K562 (cell line): ENCODE data around the gene PTBP3. TPM values are rescaled to one million over a fixed set of nuclear protein-coding genes. Genes with fewer than 3 reads are reported as not detected.

Experiments used
- ADNP ChIP-seq: fragments of 200-800 bp; sonication (Bioruptor generic); IDR thresholded peaks from 2 replicates; pipeline ENCODE4 v1.6.1; 2016; ENCODE audit warnings: missing genetic modification characterization, missing compliant biosample characterization
- CCNT2 ChIP-seq: IDR thresholded peaks from 2 replicates; pipeline ENCODE4 v1.6.1; 2011; ENCODE audit warnings: borderline replicate concordance, low read depth, mild to moderate bottlenecking, moderate library complexity, mixed read lengths, low read length; ENCODE audit not compliant: insufficient read length; ENCODE audit errors: extremely low read depth
- CXXC5 ChIP-seq: fragments of 250-450 bp; sonication (Bioruptor Pico); IDR thresholded peaks from 2 replicates; pipeline ENCODE4 v1.8.0; 2022; ENCODE audit warnings: inconsistent platforms, mild to moderate bottlenecking, moderate library complexity
- DMBX1 ChIP-seq: fragments of 250-450 bp; sonication (Bioruptor Pico); IDR thresholded peaks from 2 replicates; pipeline ENCODE4 v1.8.0; 2022; ENCODE audit warnings: inconsistent platforms, mild to moderate bottlenecking, moderate library complexity, borderline replicate concordance
- EP300 ChIP-seq: IDR thresholded peaks from 2 replicates; pipeline ENCODE4 v1.6.1; 2012; ENCODE audit warnings: low read length, improper control_type of control experiment
- FOXA3 ChIP-seq, 2 experiments: fragments of 450-650 bp in 1 of 2; sonication (generic) in 1 of 2; formaldehyde crosslinking; IDR thresholded peaks in 1 of 2; conservative IDR thresholded peaks in 1 of 2; 2 replicates each; pipeline versions ENCODE4 v1.4.0 to v1.8.0; 2020 to 2022; ENCODE audit warnings: mild to moderate bottlenecking in 2 of 2, missing genetic modification reagents in 1 of 2
- MBD2 ChIP-seq: sonication (generic); IDR thresholded peaks from 2 replicates; pipeline ENCODE4 v1.6.1; 2016; ENCODE audit warnings: low read depth, borderline replicate concordance
- PRPF4 ChIP-seq: fragments of 200-400 bp; formaldehyde crosslinking; IDR thresholded peaks from one replicate; pipeline ENCODE4 v1.6.1; 2017; ENCODE audit warnings: low read length, low read depth, mild to moderate bottlenecking; ENCODE audit not compliant: insufficient read depth, poor library complexity, severe bottlenecking
- RB1 ChIP-seq: fragments of 450-650 bp; IDR thresholded peaks from 2 replicates; pipeline ENCODE4 v1.6.1; 2017; ENCODE audit warnings: low read depth, mild to moderate bottlenecking
- RBM25 ChIP-seq: fragments of 200-400 bp; formaldehyde crosslinking; IDR thresholded peaks from 2 replicates; pipeline ENCODE4 v1.6.1; 2018; ENCODE audit warnings: low read length, low read depth, moderate library complexity; ENCODE audit not compliant: severe bottlenecking
- THAP12 ChIP-seq: fragments of 250-450 bp; sonication (Bioruptor Pico); IDR thresholded peaks from 2 replicates; pipeline ENCODE4 v1.9.0; 2021; ENCODE audit warnings: mild to moderate bottlenecking, inconsistent platforms
- TRIM24 ChIP-seq, 2 experiments: fragments of 450-650 bp; IDR thresholded peaks; 2 replicates each; pipeline ENCODE4 v1.6.1; 2016
- ZBTB40 ChIP-seq, 2 experiments: fragments of 450-650 bp in 1 of 2; sonication (generic) in 1 of 2; formaldehyde crosslinking in 1 of 2; IDR thresholded peaks; 2 replicates each; pipeline versions ENCODE4 v1.7.1 to v1.9.0; 2016 to 2022; ENCODE audit warnings: inconsistent platforms in 1 of 2, mild to moderate bottlenecking in 1 of 2, missing genetic modification reagents in 1 of 2
- ZNF263 ChIP-seq: sonication (generic); formaldehyde crosslinking; IDR thresholded peaks from 2 replicates; pipeline ENCODE4 v1.8.0; 2022; ENCODE audit warnings: mild to moderate bottlenecking, missing genetic modification reagents, borderline replicate concordance
- ZNF444 ChIP-seq: fragments of 250-450 bp; sonication (Bioruptor Pico); IDR thresholded peaks from 2 replicates; pipeline ENCODE4 v1.4.0; 2020; ENCODE audit warnings: mild to moderate bottlenecking, moderate library complexity
- polyA plus RNA-seq, 8 experiments: library from polyadenylated mRNA; depleted of rRNA in 4 of 8; stranded (reverse) in 5 of 8; unstranded in 3 of 8; fragments of >200 nt; fragmentation: Nextera tagmentation in 2 of 8; fragmentation: Illumina TruSeq in 1 of 8; extraction: Ambion mirVana in 2 of 8; extraction: Trizol in 1 of 8; gene quantifications; 2 replicates each; pipeline versions ENCODE4 v1.2.1 to v1.2.3, GENCODE V29; 2011 to 2014; ENCODE audit warnings: inconsistent platforms in 1 of 8, missing spikeins in 1 of 8
- total RNA-seq, 7 experiments: library from RNA; depleted of rRNA in 6 of 7; stranded (reverse); fragments of >200 nt in 6 of 7; fragmentation: Illumina TruSeq in 2 of 7; extraction: Trizol in 2 of 7; gene quantifications; 2 replicates each; pipeline versions ENCODE4 v1.2.1 to v1.2.3, GENCODE V29; 2011 to 2021; ENCODE audit warnings: low replicate concordance in 1 of 7

PTBP3 gene
- total and polyA plus RNA-seq, 9 of the 15 experiments (the other 6 are each of a cell fraction or from before 2014, with no cell fraction given) = 22.4 to 132 (median 68.0) TPM

GRCh38 chr9:112332977-112333638 is at the start of gene PTBP3 (continued):
- TF ChIP-seq TRIM24 (IDR thresholded peaks at IDR 0.05) = peak in 1 of 2 experiments; percentile 62; a peak in 2 of 4 replicates
- peak; percentile 52 for TF ChIP-seq ZBTB40 (IDR thresholded peaks at IDR 0.05)
- TF ChIP-seq ZBTB40 (CRISPR knock-in tag; IDR thresholded peaks at IDR 0.05) = no peak
- no peak for TF ChIP-seq ZNF444 (CRISPR knock-in tag)
- peak; percentile 59 for TF ChIP-seq RB1
- TF ChIP-seq EP300 = peak; percentile 25; the same call in 1 of the 2 replicates
- peak; percentile 67; the same call in 1 of the 2 replicates for TF ChIP-seq THAP12
- peak; percentile 5; the same call in 1 of the 2 replicates for TF ChIP-seq DMBX1 (CRISPR knock-in tag)
- peak; percentile 97 for TF ChIP-seq CCNT2
- 0 out of 2 replicates have a peak, but pooled peaks have one; percentile 17 for TF ChIP-seq ZNF263 (CRISPR knock-in tag)
- TF ChIP-seq PRPF4 = peak; percentile 31
- no peak for TF ChIP-seq ADNP (tag)
- peak in 1 of 2 experiments; percentile 62; a peak in 2 of 4 replicates for TF ChIP-seq FOXA3 (CRISPR knock-in tag; conservative IDR thresholded peaks at IDR 0.05 in 1 of 2, IDR thresholded peaks at IDR 0.05 in 1 of 2)
- TF ChIP-seq MBD2 = 0 out of 2 replicates have a peak, but pooled peaks have one; percentile 14
- peak; percentile 89 for TF ChIP-seq CXXC5 (CRISPR knock-in tag)
- TF ChIP-seq RBM25 = peak; percentile 40
